KMS-11 (cell line): ENCODE results near the gene CWC22.

ENCODE experiments used
- H2AFZ ChIP-seq: fragments of 200-600 bp; sonication (generic); 2 replicates; pipeline ENCODE4 v1.6.1; 2016; ENCODE audit warnings: antibody characterized with exemption, mixed run types, low read depth
- H3K27ac ChIP-seq: fragments of 200-600 bp; sonication (generic); 2 replicates; pipeline ENCODE4 v1.6.1; 2016; ENCODE audit warnings: mild to moderate bottlenecking, mixed run types
- H3K27me3 ChIP-seq: fragments of 200-600 bp; sonication (generic); 2 replicates; pipeline ENCODE4 v1.6.1; 2017; ENCODE audit warnings: mild to moderate bottlenecking, low read depth, mixed run types, moderate library complexity; ENCODE audit not compliant: insufficient read depth
- H3K36me3 ChIP-seq: fragments of 200-600 bp; sonication (generic); 2 replicates; pipeline ENCODE4 v1.6.1; 2017; ENCODE audit warnings: mild to moderate bottlenecking, mixed run types; ENCODE audit not compliant: insufficient read depth
- H3K4me1 ChIP-seq: fragments of 200-600 bp; sonication (generic); 2 replicates; pipeline ENCODE4 v1.6.1; 2016; ENCODE audit warnings: mild to moderate bottlenecking, low read depth, mixed run types; ENCODE audit not compliant: poor library complexity, severe bottlenecking
- H3K4me2 ChIP-seq: fragments of 200-600 bp; sonication (generic); 2 replicates; pipeline ENCODE4 v1.7.0; 2016; ENCODE audit warnings: mild to moderate bottlenecking, mixed run types
- H3K4me3 ChIP-seq: fragments of 200-600 bp; sonication (generic); IDR thresholded peaks from 2 replicates; pipeline ENCODE4 v1.6.1; 2017; ENCODE audit warnings: low read depth, low read length, mixed read lengths; ENCODE audit not compliant: insufficient read depth
- H3K79me2 ChIP-seq: fragments of 200-600 bp; sonication (generic); 2 replicates; pipeline ENCODE4 v1.6.1; 2016; ENCODE audit warnings: low read depth, mixed run types; ENCODE audit not compliant: insufficient read depth
- H3K9ac ChIP-seq: fragments of 200-600 bp; sonication (generic); 2 replicates; pipeline ENCODE4 v1.6.1; 2016; ENCODE audit warnings: mild to moderate bottlenecking, mixed run types
- H4K20me1 ChIP-seq: fragments of 200-600 bp; sonication (generic); 2 replicates; pipeline ENCODE4 v1.6.1; 2016; ENCODE audit warnings: mild to moderate bottlenecking, mixed run types; ENCODE audit not compliant: insufficient read depth
- TF ChIP-seq, protein P1 (sequence below): fragments of 200-600 bp; sonication (generic); conservative IDR thresholded peaks from 2 replicates; pipeline ENCODE4 v1.6.1; 2017; ENCODE audit warnings: low read depth, mild to moderate bottlenecking, antibody characterized with exemption, low read length, moderate library complexity, mixed read lengths

The CWC22 gene

DNA sequence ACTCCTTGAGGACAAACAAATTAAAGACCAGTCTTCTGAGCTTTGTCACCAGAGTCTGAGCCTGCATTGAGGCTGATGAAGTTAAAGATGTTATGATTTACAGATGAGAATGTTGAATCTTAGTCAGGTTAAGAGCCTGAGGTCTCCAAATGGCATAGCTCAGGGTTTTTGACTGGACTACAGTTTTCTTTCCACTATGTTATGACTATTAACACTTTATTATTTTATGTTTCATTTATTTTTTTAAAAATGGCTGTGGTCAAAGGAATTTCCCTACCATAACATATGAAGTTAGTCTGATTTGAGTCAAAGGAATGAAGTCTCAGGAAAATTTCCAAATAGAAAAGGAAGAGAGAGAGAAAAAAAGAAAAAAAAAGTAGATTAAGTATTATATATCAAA is 39.7 kb upstream of the CWC22 start:
- H3K4me1 ChIP-seq, result no peaks in the 10 kb centered on the region
- H3K9ac ChIP-seq, result no peak overlapping the region
- H3K27me3 ChIP-seq, result no peaks in the 10 kb centered on the region
- TF ChIP-seq, protein P1, sequence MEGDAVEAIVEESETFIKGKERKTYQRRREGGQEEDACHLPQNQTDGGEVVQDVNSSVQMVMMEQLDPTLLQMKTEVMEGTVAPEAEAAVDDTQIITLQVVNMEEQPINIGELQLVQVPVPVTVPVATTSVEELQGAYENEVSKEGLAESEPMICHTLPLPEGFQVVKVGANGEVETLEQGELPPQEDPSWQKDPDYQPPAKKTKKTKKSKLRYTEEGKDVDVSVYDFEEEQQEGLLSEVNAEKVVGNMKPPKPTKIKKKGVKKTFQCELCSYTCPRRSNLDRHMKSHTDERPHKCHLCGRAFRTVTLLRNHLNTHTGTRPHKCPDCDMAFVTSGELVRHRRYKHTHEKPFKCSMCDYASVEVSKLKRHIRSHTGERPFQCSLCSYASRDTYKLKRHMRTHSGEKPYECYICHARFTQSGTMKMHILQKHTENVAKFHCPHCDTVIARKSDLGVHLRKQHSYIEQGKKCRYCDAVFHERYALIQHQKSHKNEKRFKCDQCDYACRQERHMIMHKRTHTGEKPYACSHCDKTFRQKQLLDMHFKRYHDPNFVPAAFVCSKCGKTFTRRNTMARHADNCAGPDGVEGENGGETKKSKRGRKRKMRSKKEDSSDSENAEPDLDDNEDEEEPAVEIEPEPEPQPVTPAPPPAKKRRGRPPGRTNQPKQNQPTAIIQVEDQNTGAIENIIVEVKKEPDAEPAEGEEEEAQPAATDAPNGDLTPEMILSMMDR, result no peak
- H3K79me2 ChIP-seq, result no peaks in the 10 kb centered on the region
- no peak overlapping the region for H2AFZ ChIP-seq
- no peaks in the 10 kb centered on the region for H4K20me1 ChIP-seq
- no peaks in the 10 kb centered on the region for H3K36me3 ChIP-seq
- H3K27ac ChIP-seq, result no peak overlapping the region
- no peak overlapping the region for H3K4me3 ChIP-seq
- no peak overlapping the region for H3K4me2 ChIP-seq

DNA sequence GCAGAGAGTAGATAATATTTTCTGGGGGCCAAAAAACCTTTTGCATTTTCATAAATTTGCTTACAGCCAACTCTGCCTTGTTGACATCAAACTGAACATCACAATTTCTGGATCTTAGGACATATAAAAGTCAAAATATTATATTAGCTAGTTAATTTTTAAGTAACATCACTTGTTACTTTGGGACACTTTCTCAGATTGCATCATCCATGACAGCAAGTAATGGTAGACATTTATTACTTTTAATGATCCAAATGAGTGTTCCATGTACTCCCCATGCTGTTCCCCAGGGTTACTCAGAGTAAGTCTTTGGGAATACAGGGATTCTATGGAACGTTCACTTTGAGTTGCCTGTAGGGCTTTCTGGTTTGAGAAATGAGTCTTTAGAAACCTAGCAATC is 39.1 kb upstream of the CWC22 start:
- TF ChIP-seq, protein P1, result no peak
- Histone ChIP-seq H3K9ac (no peak overlapping the region), H4K20me1 (no peaks in the 10 kb centered on the region), H3K79me2 (no peaks in the 10 kb centered on the region), H3K27ac (no peak overlapping the region), H3K27me3 (no peaks in the 10 kb centered on the region), H3K4me3 (no peak overlapping the region), H2AFZ (no peak overlapping the region), H3K4me1 (no peaks in the 10 kb centered on the region), H3K36me3 (no peaks in the 10 kb centered on the region), H3K4me2 (no peak overlapping the region)

DNA sequence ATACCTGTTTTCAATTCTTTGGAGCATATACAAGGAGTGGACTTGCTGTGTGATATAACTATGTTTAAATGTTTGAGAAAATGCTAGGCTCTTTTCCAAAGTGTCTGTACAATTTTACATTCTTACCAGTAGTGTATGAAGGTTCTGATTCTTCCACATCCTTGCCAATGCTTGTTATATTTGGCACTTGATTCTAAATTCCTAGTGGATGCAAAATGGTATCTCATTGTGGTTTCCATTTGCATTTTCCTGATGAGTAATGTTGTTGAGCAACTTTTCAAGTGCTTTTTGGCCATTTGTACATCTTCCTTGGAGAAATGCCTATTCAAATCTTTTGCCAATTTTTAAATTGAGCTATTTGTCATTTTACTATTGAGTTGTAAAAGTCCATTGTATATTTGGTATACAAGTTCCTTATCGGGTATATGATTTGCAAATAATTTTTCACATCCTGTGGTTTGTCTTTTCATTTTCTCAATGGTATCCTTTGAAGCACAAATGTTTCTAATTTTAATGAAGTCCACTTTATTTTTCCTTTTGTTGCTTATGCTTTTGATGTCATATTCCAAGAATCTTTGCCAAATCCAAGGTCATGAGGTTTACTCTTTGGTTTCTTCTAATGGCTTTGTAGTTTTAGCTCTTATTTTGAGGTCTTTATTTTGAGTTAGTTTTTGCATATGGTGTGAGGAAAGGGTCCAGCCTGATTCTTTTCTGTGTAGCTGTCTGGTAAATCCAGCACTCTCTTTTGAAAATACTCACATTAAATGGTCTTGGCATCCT is 33.2 kb upstream of the CWC22 start:
- H3K9ac ChIP-seq, result no peak overlapping the region
- H3K4me2 ChIP-seq, result no peak overlapping the region
- H3K79me2 ChIP-seq, result no peaks in the 10 kb centered on the region
- no peak overlapping the region for H3K27ac ChIP-seq
- no peaks in the 10 kb centered on the region for H3K27me3 ChIP-seq
- H3K4me1 ChIP-seq, result no peaks in the 10 kb centered on the region
- H2AFZ ChIP-seq, result no peak overlapping the region
- TF ChIP-seq, protein P1, result no peak
- no peaks in the 10 kb centered on the region for H4K20me1 ChIP-seq
- no peaks in the 10 kb centered on the region for H3K36me3 ChIP-seq
- no peak overlapping the region for H3K4me3 ChIP-seq

DNA sequence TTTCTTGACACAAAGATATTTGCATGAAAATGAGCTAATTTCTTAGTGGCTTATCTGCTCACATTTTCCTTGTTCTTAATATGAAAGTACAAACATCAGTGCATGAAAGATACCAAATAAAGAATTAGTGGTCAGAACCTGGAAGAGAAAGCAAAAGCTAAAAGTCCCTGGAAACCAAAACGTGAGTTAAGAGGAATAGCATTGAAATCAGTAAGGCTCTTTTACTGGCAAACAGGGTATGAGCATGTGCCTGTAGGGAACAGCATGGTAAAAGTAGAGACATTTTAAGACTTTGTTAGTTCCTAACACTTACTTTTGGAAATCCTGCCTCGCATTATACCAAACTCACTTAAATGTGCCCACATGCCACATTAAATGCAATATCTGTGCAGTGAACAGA is 31.9 kb upstream of the CWC22 start:
- H4K20me1 ChIP-seq, result no peaks in the 10 kb centered on the region
- no peaks in the 10 kb centered on the region for H3K27me3 ChIP-seq
- H3K36me3 ChIP-seq, result no peaks in the 10 kb centered on the region
- no peak overlapping the region for H3K4me2 ChIP-seq
- no peaks in the 10 kb centered on the region for H3K4me1 ChIP-seq
- no peak overlapping the region for H3K9ac ChIP-seq
- no peak overlapping the region for H2AFZ ChIP-seq
- H3K79me2 ChIP-seq, result no peaks in the 10 kb centered on the region
- H3K4me3 ChIP-seq, result no peak overlapping the region
- TF ChIP-seq, protein P1, result no peak
- no peak overlapping the region for H3K27ac ChIP-seq
